Measurements from ENCODE around the gene SLC49A4. TPM values are rescaled to one million over a fixed set of nuclear protein-coding genes. Genes with fewer than 3 reads are reported as not detected.

SLC49A4 gene
- total RNA-seq, 1 donor from 2014 or later: 16.9 TPM

DNA sequence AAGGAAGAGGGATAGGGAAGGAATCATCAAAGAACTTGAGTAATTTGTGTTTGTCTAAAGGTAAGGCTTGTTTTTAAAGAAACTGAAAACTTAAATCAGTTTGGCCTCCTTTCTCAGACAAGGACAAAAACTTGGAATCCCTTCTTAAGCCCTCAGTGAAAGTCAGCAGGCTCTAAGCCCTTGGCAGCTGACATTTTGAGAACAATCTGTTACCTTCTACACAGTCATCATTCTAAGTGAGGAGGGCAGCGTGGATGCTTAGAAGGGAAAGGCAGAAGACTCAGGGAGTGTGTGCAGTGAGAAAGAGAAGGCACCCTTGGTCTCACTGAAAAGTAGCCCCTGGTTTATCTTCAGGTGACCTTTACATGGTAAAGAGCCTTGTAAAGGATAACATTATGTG lies 12.1 kb upstream of the SLC49A4 start:
- intact Hi-C loops (cut with micrococcal nuclease): no loop called here
- no peak for ATAC-seq
- no peak for DNase-seq

DNA sequence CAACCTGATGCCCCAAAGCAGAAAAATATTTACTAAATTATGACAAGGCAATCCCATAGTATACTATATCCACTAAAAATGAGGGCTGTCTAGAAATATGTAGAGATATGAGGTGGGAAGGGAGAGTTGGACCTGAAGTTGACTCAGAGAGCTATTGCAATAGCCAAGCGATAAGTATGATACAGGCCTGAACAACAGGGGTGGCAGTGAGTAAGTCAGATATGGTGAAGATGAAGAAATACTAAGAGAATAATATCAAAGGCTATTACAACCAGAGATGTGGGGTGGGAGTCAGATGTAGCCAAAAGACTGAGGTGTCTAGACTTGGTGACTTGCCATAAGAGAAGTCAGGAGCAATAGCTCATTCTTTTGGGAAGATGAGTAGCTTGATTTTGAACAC lies 10.4 kb upstream of the SLC49A4 start:
- intact Hi-C loops (cut with micrococcal nuclease): no loop called here
- ATAC-seq (no peak), DNase-seq (no peak)

DNA sequence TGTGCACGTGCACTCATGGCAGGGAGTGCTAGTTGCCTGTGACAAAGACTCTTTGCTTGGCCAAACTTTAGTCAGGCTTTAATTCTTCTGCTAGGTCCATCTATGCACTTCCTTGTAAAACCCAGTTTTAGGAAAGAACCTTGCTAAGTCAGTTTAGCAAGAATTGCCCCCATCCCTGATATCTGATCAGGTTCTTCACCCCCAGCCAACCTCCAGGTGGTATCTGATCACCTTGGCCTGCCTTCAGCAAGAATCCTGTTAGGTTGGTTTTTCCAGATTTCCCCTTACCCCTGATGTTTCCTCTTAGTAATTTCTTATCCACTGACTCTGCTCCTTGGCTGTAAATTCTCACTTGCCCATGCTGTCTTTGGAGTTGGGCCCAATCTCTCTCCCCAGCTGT lies 9.6 kb upstream of the SLC49A4 start:
- DNase-seq: no peak
- intact Hi-C loops (cut with micrococcal nuclease): no loop called here
- no peak for ATAC-seq

DNA sequence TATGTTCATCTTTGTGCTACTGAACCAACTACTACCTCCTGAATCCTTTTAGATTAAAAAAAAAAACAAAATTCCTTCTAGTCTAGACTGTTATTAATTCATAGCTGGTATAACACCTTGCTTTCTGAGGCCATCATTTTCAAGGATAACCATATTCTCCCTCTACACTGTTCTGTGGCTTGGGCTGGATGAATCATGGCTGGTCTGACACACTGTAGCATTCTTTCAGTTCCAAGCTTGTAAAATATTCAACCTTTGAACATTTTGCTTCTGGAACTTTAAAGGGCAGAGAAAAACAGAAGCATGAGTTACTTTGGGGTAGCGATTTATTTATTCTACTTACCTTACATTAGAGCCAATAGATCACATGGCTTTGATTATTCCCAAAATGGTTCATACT lies 8.8 kb upstream of the SLC49A4 start:
- intact Hi-C loops (cut with micrococcal nuclease): no loop called here
- DNase-seq: no peak
- no peak for ATAC-seq

DNA sequence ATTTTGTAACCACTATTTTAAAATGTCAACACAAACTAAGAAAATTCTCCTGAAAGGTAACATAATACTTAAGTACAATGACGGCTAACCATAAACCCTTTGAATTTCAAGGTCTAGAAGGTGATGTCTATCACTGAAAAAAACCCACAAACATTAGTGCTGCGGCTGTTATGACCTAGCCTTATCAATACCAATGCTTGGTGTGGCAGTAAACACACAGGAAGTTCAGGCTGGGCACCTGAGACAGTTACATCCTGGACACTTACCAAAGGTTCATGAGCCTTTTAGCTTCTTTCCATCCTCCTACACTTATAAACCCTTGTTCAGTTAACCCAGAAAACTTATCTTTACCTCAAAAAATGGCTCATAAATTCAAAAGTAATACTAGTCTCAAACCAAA lies 7.0 kb upstream of the SLC49A4 start:
- no peak for DNase-seq

DNA sequence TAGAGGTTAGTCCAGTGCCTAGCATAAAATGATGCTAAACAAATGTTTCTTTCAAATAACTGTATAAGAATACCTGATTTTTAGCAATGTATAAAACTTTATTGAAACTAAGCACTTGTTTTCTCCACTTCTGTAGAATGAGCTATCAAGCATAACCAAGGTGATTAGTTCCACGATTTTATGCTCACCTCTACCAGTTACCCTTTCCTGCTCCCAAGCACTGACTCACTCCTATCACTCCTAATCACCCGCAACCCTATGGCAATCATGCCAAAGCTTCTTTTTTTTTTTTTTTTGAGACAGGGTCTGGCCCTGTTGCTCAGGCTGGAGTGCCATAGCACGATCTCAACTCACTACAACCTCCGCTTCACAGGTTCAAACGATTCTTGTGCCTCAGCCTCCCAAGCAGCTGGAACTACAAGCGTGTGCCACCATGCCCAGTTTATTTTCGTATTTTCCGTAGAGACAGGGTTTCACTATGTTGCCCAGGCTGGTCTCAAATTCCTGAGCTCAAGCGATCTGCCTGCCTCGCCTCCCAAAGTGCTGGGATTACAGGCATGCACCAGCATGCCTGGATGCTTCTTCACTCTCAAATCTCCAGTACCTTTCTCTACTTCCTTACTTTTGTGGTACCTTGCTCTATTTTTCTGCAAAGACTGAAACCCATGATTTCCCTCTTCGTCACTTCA lies 5.1 kb upstream of the SLC49A4 start:
- ATAC-seq (no peak), DNase-seq (no peak)
- intact Hi-C loops (cut with micrococcal nuclease): no loop called here

More for the DNA sequence above, 7.0 kb upstream of the SLC49A4 start:
- ATAC-seq: no peak
- intact Hi-C loops (cut with micrococcal nuclease): no loop called here

DNA sequence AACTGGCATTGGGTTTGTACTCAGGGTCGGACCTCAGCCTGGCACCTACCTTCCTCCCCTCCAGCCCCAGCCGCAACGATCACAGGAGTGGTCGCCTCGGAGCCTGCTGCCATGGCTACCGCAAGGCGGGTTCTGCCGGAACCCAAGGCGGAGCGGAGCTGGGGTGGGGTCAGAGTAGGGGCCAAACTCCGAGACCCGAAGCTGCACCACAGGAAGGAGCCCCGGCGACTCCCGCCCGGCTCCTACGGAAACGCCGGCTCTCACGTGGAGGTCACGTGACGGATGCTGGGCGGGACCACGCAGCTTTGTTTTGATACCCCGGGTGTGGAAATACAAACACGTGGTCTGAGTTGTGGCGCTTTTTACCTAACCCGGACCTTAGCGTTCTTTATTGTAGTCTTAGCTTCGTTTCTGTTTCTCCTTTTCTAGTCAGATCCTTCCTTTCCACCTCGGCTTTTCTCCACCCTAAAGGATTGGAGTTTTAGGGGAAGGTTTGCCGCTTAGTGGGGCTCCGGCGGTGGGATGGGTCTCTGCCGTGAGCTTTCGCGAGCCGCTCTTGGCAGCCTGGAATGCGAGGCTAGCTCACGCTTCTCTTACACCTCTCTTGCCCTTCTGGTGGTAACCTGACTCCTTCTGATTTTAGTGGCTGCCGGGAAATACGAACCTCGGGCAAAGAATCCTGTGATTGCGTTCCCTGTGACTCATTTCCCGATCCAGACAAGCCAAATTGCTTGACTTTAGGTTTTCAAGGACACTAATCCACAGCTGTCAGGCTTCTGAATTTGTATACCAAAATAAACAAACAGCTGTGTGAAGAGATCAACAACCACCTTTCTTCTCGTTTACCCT lies 1.1 kb upstream of the SLC49A4 start, which contains the start of gene HSPBAP1:
TSS of gene HSPBAP1 (minus strand) at position 264 of the 849 bp plus-strand sequence. CDS start at position 113, 151 bp downstream.
- intact Hi-C loops (cut with micrococcal nuclease): no loop called here
- peak; percentile 79 for ATAC-seq
- DNase-seq: peak; percentile 96

DNA sequence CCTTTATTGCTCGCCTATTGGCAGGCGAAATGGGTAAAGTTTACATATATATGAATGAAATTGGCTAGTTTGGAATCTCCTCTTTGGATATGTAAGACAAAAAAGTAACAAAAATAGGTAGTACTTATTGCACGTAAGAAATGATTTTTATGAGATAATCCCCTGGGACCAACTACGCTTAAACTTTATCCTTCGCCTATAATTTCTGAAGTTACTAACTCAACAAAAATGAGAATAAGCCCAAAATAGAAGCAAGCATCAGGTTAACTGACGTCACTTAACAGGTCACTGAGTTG lies 438 bp upstream of the SLC49A4 start:
- DNase-seq (no peak), ATAC-seq (no peak)
- intact Hi-C loops (cut with micrococcal nuclease): no loop called here

DNA sequence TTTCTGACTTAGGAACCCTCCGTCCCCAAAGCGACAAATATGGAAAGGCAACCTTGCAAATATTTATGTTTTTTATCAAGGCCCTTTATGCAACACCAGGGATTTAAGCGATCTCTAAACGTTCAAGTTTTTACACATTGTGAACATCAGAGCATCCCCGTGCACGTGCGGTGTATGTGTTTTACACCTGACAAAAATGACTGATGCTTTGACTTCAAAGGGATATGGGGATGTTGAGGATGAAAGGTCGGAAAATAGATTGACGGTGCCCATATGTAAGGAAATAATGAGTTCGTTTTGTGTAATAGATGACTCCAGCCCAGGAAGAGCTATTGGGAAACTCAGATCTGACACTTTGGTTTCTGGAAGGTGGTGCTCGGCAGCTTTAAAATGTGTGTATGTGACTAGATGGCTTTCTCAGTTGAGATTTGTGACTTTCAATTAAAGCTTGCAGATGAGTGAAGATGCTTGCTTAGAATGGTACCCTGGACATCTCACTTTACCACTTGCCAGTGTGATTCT lies 866 bp downstream of the SLC49A4 start:
- ATAC-seq (no peak), DNase-seq (no peak)
- intact Hi-C loops (cut with micrococcal nuclease): no loop called here

DNA sequence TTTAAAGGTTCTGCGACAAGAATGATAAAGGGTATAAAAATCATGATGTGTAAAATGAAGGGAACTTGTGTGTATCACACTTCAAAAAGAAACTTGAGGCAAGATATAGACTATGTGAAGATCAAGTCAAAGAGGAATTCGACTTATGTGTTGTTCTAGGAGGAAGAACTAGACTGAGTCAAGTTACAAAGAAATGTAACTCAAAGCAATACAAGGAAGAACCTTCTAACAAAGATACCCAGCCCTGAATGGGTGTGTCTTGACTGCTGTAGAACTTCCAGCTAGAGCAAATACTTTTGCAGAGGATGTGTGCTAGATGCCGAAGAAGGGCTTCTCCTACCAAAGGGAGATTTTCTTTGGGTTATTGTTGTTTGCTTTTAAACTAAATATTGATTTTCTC lies 2.4 kb downstream of the SLC49A4 start:
- intact Hi-C loops (cut with micrococcal nuclease): no loop called here
- ATAC-seq (no peak), DNase-seq (no peak)

DNA sequence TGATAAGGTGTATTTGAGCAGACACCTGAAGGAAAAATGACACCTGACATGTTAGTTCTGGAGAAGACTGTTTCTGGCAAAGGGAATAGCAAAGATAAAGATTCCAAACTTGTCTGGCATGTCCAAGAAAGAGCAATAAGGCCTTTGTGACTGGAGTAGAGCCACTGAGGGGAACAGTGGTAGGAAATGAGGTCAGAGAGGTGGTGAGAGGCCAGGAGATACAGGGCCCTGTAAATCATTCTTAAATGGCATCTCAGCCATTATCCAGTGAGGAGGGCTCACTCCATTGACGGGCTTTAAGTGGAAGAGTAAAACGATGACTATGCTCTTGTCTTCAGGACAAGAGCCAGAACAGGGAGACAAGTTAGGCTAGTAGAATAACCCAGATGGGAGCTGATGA lies 4.5 kb downstream of the SLC49A4 start:
- ATAC-seq: no peak
- intact Hi-C loops (cut with micrococcal nuclease): no loop called here

DNA sequence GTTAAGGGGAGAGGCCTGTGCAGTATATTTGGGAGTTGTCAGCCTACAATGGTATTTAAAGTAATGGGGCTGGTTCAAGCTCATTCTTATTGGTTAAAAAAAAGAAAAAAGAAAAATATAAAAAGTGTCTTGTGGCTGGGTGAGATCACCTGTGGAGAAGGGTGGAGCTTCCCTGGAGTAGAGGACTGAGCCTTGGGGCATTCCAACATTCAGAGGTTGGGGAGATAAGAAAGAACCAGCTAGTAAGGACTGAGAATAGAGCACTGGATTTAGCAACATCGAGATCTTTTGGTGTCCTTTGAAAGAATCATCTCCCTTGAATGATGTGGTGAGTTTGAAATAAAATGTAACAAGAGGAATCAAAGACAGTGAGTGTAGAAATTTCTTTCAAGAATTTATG lies 5.2 kb downstream of the SLC49A4 start:
- no peak for DNase-seq

More for the DNA sequence above, 4.5 kb downstream of the SLC49A4 start:
- DNase-seq: no peak

DNA sequence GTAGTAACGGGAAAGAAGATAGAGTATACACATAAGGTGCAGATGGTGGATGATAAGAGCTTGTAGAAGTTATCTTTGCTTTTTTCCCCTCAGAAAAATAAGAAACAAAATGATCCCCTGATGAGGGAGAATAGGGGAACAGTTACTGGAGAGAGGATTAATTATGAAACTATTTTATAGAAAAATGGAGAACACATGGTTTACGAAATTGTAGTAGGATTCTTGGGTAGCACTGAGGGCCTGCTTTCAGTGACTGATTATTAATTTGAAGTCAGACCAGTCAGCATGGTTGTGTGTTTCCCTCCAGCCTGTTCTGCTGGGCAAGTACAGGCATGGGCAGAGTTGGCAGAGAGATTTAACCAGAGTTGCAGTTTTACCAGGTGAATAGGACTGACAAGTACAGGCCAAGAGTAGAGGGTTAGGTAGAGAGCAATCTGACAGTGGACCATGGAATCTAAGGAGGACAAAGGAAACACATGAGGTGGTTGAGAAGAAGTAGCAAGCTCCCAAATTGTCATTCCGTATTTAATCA lies 5.9 kb downstream of the SLC49A4 start:
- ATAC-seq: no peak
- intact Hi-C loops (cut with micrococcal nuclease): no loop called here
- no peak for DNase-seq

More for the DNA sequence above, 5.2 kb downstream of the SLC49A4 start:
- intact Hi-C loops (cut with micrococcal nuclease): no loop called here
- ATAC-seq: no peak

DNA sequence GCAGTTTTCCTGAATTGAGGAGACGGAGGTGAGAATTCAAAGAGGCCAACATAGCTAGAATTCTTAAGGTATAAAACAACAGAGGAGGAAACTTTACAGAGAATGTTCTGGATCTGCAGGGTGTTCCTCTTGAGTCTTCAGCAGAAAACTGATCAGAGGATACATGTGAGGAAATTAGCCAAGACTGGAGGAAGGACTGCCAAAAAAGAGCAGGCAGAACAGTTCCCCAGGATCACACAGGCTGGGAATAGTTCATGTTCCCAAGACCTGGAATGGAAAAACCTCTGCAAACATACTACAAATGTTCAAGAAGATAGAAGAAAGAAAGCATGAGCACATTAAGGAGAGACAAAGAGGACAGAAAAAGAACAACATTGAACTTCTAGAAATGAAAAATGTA lies 7.5 kb downstream of the SLC49A4 start:
- ATAC-seq (peak; percentile 68), DNase-seq (no peak)
- intact Hi-C loops (cut with micrococcal nuclease): no loop called here

DNA sequence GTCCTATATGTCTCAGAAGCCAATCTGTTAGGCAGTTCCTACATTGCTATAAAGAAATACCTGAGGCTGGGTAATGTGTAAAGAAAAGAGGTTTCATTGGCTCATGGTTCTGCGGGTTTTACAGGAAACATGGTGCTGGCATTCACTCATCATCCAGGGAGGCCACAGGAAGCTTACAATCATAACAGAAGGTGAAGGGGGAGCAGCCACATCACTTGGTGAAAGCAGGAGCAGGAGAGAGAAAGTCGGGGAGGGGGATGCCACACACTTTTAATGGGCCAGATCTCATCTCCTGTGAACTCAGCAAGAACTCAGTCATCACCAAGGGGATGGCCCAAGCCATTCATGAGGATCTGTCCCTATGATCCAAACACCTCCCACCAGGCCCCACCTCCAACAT lies 9.1 kb downstream of the SLC49A4 start:
- intact Hi-C loops (cut with micrococcal nuclease): no loop called here
- ATAC-seq (no peak), DNase-seq (no peak)

DNA sequence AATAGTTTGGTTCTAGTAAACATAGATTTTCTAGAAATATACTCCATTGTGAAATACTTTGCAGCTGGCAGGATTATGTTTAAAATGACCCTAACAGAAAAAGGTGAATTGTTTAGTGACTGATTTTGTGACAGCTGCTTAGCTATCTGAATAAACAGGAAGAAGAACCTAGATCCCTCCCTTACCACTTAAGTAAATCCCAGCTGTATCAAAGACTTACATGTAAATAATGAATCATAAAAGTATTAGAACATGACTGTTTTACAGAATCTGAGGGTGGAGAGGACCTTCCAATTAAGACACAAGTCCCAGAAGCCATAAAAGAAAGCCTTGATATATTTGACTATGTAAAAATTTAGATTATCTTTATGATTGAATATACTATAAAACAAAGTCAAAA lies 15.9 kb downstream of the SLC49A4 start:
- DNase-seq: no peak
- intact Hi-C loops (cut with micrococcal nuclease): no loop called here
- no peak for ATAC-seq

DNA sequence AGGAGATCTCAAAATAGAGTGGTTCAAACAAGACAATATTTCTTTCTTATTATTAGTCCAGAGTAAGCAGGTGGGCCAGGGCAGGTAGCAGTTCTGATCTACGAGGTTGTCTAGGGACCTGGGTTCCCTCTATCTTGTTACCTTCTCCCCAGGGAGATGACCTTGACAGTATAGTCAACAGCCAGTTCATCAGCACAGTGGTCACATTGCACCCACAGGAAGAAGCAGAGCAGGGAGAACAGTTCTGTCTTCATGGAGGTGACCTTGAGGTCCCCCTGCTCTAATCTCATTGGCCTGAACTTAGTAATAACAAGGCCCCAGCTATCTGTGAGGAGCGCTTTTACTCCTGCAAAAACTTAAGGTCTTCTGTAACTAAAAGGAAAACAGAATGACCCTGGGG lies 21.7 kb downstream of the SLC49A4 start:
- intact Hi-C loops (cut with micrococcal nuclease): no loop called here
- peak; percentile 29 for ATAC-seq
- DNase-seq: no peak

DNA sequence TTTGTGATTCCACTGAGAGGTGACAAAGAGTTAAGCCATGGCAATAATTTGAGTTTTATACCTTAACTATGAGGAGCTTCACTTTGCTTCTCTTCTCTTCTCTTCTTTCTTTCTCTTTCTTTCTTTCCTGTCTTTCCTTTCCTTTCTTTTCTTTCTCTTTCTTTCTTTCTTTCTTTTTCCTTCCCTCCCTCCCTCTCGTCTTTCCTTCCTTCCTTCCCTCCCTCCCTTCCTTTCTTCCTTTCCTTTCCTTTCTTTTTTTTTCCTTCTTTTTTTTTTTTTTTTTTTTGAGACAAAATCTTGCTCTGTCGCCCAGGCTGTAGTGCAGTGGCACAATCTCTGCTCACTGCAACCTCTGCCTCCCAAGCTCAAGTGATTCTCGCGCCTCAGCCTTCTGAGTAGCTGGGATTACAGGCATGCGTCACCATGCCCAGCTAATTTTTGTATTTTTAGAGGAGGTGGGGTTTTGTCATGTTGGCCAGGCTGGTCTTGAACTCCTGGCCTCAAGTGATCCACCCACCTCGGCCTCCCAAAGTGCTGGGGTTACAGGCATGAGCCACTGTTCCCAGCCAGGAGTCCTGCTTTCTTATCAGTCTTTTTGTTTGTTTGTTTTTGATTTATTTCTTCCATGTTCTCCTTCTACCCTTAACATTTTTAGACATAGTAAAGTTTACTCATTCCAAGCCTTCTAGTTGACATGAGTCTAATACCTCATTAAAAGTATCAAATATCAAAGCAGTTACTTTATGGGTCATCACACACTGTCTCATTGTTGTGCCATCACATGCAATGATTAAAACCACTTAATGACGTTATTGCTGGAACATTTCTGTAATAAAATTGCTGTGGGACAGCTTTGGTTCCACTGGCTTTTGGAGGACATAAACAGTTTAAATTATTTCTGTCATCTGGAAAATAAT lies 29.9 kb downstream of the SLC49A4 start:
- intact Hi-C loops (cut with micrococcal nuclease): no loop called here
- no peak for DNase-seq
- no peak for ATAC-seq

DNA sequence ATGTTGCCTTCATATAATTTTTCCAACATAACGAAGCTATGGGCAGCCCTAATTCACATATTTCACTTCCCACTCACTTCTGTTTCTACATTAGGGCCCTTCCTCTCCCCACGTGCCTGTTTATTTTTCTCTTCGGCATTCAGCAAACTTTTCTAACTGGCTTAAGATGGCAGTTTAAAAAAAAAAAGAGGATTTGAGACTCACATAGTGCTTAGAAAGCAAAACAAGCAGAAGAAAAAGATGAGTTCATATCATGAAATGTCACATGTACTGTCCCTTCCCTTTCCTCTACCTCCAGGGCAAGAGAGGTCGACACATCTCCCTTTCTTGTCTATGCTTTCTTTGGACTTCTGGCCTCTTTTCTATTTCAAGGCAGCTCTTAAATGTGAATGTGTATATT lies 30.6 kb downstream of the SLC49A4 start:
- ATAC-seq: peak; percentile 54
- intact Hi-C loops (cut with micrococcal nuclease): no loop called here

More for the DNA sequence above, 30.6 kb downstream of the SLC49A4 start:
- DNase-seq: no peak
